NCI-H1105 (cell line): ENCODE results near the gene BRICD5.
A peak's percentile ranks its signal among the peaks of the same experiment; 100 is the strongest.
"Not testable (repeated sequence)": the region's sequence is repeated elsewhere in the genome, so short reads cannot be mapped to it uniquely, and the experiment has no call there.

ENCODE experiments used
- DNase-seq: peaks from one replicate; lab custom pipeline; 2025; lab: John Stamatoyannopoulos, UW

Gene BRICD5

GRCh38 chr16:2223221-2223941 lies 12.7 kb upstream of the BRICD5 start, which contains the start of gene E4F1:
Gene E4F1, plus strand, starts transcription at chr16:2223591. Its CDS starts 23 bp downstream, at chr16:2223614.
- peak; percentile 93 for DNase-seq

- no peak for DNase-seq
These were observed 5.7 kb upstream of the BRICD5 start for GRCh38 chr16:2216330-2216729.

GRCh38 chr16:2214719-2214968 lies 4.0 kb upstream of the BRICD5 start, which contains the start of gene PGP:
Gene PGP, minus strand, starts transcription at chr16:2214840. Its CDS starts 63 bp downstream, at chr16:2214777.
- DNase-seq, result no peak

- no peak for DNase-seq
These were observed 3.4 kb upstream of the BRICD5 start for GRCh38 chr16:2213817-2214718.

GRCh38 chr16:2212362-2213324 lies 2.0 kb upstream of the BRICD5 start:
- DNase-seq, result no peak

GRCh38 chr16:2211923-2212347 lies 1.3 kb upstream of the BRICD5 start:
- no peak for DNase-seq

GRCh38 chr16:2210009-2210332 lies 692 bp downstream of the BRICD5 start:
- no peak for DNase-seq

- no peak for DNase-seq
These were observed 1.2 kb downstream of the BRICD5 start for GRCh38 chr16:2209258-2210008.

- no peak for DNase-seq
These were observed 1.9 kb downstream of the BRICD5 start for GRCh38 chr16:2208772-2209171.

- no peak for DNase-seq
These were observed 2.4 kb downstream of the BRICD5 start for GRCh38 chr16:2208308-2208707.

GRCh38 chr16:2207872-2208271 lies 2.8 kb downstream of the BRICD5 start:
- no peak for DNase-seq

- DNase-seq, result no peak
These were observed 3.8 kb downstream of the BRICD5 start for GRCh38 chr16:2206780-2207433.

GRCh38 chr16:2206420-2206779 lies 4.3 kb downstream of the BRICD5 start:
- DNase-seq, result no peak

- no peak for DNase-seq
These were observed 4.7 kb downstream of the BRICD5 start for GRCh38 chr16:2205967-2206313.

- DNase-seq, result peak; percentile 56
These were observed 5.3 kb downstream of the BRICD5 start, which contains the start of gene MLST8 for GRCh38 chr16:2205104-2205966. Gene MLST8, plus strand, starts transcription at chr16:2205454. Its CDS starts 632 bp downstream, at chr16:2206086.

GRCh38 chr16:2204416-2205103 lies 6.1 kb downstream of the BRICD5 start:
- DNase-seq, result no peak

- DNase-seq, result not testable (repeated sequence)
These were observed 7.5 kb downstream of the BRICD5 start for GRCh38 chr16:2203119-2203688.

- DNase-seq, result no peak
These were observed 10.3 kb downstream of the BRICD5 start for GRCh38 chr16:2200313-2200712.

- no peak for DNase-seq
These were observed 11.0 kb downstream of the BRICD5 start for GRCh38 chr16:2199621-2200139.
